Activated T-helper 1 cell treated with Interleukin-2 at 50 U/mL for 16 hours (primary cell): ENCODE results near the gene ELAC1.

Experiments used
- DNase-seq: peaks from one replicate; pipeline ENCODE4 v3.0.0-alpha.2; 2020; ENCODE audit warnings: low read depth

ELAC1 gene

GRCh38 chr18:51017140-51017879 is 49.5 kb downstream of the ELAC1 start:
- no peak for DNase-seq

DNA sequence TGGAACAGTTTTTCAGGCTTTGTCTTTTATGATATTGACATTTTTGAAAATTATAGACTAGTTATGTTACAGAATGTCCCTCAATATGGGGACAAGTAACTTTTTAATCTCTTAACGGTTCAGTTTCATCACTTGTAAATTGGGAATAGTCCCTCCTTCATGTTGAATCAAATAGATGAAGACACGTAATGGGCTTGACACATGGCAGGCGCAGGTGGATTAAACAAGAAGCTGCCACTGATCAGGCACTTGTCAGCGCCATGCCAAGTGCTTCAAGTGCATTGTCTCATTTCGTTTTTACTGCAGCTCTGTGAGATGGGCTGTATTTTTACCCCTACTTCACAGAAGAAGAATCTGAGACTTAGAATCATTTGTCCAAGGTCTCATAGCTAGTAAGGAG is 52.7 kb downstream of the ELAC1 start:
- DNase-seq: no peak

- no peak for DNase-seq
These were observed 53.6 kb downstream of the ELAC1 start for GRCh38 chr18:51021226-51021965.

- no peak for DNase-seq
These were observed 57.7 kb downstream of the ELAC1 start for GRCh38 chr18:51025512-51025911.

DNA sequence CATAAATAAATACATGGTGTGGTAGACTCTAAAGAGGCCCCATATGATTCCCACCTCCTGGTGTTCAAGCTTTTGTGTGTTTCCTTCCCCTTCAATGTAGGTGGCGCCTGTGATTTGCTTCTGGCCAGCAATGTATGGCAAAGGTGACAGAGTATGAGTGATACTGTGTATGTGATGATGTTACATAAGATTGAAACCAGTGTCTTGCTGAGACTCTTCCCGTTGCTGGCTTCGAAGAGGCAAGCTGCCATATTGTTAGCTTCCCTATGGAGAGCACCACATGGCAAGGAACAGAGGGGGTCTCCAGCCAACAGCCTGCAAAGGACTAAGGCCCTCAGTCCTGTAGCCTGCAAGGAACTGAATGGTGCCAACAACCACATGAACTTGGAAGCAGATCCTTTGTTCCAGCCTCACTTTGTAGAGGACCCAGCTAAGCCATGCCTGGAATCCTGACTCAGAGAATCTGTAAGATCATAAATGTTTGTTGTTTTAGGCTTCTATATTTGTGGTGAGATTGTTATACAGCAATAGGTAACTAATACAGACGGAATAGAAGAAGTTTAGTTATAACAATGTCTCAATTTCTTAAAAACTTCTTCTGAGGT is 60.5 kb downstream of the ELAC1 start:
- DNase-seq: no peak

DNA sequence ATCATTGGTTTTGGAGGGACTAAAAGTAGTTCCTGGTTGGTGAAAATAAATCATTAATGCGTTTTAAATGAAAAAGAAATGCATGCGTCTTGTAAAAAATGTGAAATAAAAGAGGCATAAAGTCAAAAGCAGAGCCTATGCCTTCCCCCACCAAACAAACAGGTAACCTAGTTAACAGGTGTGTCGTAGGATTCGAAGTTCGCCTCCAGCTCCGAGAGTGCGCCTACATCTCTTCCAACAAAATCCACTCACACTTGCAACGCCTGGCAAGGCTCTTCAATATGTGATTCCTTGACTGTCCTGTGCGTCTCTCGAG is 61.5 kb downstream of the ELAC1 start:
- no peak for DNase-seq

GRCh38 chr18:51029694-51030536 is 62.1 kb downstream of the ELAC1 start, which contains the start of gene SMAD4:
SMAD4 (plus strand) TSS chr18:51030213; CDS start chr18:51047047, 16,834 bp downstream.
- DNase-seq: peak; percentile 95

DNA sequence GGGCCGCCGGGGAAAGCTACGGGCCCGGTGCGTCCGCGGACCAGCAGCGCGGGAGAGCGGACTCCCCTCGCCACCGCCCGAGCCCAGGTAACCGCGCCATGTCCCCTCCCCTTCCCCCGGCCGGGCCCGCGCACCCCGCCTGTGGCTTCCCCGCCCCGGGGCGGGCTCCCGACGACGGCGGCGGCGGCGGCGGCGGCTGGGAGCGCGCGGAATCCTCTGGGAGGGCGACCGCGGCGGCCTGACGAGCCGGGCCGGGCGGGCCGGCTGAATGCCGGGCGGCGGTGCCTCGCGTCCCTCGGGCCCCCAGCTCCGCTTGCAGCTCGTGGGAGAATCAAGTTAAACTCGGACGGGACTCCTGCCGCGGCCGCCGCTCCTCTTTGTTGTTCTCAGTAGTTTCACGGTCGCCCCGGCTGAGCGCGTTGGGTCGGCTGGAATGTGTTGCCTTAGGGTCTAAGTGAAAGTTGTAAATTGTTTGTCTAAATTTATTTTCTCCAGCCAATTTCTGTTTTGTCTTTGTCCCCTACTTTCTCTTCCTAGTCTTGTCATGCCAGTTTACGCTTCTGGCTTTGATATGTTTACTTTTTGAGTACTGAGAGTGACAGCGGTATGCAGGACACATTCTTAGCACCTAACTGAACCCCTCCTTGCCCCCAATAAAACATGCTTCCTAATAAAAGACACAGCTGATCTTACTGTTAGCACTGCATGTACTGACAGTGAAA is 62.9 kb downstream of the ELAC1 start:
- peak; percentile 63 for DNase-seq

GRCh38 chr18:51032193-51032592 is 64.4 kb downstream of the ELAC1 start:
- DNase-seq: no peak

DNA sequence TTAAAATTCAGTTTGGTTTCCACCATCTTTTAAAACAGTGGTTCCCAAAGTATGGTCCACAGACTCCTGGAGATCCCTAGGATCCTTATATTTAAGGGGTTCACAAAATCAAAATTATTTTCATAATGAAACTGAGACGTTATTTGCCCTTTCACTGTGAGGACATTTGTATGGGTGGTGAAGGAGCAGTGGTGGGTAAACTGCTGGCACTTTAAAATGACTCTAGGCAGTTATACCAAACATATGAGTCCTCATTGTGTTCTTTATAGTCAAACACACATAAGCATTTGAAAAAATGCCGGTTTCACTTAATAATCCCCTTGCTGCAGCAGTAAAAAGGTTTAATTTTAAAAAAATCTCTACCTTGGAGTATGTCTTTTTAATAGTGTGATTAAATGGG is 69.4 kb downstream of the ELAC1 start:
- no peak for DNase-seq
